Suprapubic skin (tissue), 4 donors: ENCODE results near the gene PKN2. TPM values are rescaled to one million over a fixed set of nuclear protein-coding genes. Genes with fewer than 3 reads are reported as not detected.

Source experiments
- DNase-seq, 2 donors: peaks; one replicate each; pipeline ENCODE4 v3.0.0-alpha.2; 2019; ENCODE audit warnings: low spot score in 2 of 2
- H3K27ac ChIP-seq: fragments of 200-600 bp; sonication (generic); one replicate; pipeline ENCODE4 v1.5.1; 2019
- H3K27me3 ChIP-seq: fragments of 200-600 bp; sonication (generic); one replicate; pipeline ENCODE4 v1.5.1; 2019
- H3K36me3 ChIP-seq: fragments of 200-600 bp; sonication (generic); one replicate; pipeline ENCODE4 v1.5.1; 2019
- H3K4me1 ChIP-seq: fragments of 200-600 bp; sonication (generic); one replicate; pipeline ENCODE4 v1.5.1; 2019
- H3K4me3 ChIP-seq: fragments of 200-600 bp; sonication (generic); one replicate; pipeline ENCODE4 v1.5.1; 2019; ENCODE audit warnings: mild to moderate bottlenecking
- H3K9me3 ChIP-seq: fragments of 200-600 bp; sonication (generic); one replicate; pipeline ENCODE4 v1.5.1; 2019
- EP300 ChIP-seq: sonication (generic); formaldehyde crosslinking; IDR thresholded peaks from one replicate; pipeline ENCODE4 v1.6.1; 2017; ENCODE audit warnings: antibody characterized with exemption
- POLR2A ChIP-seq, 2 donors: fragments of 450-650 bp; IDR thresholded peaks; one replicate each; pipeline ENCODE4 v1.6.1; 2017; ENCODE audit warnings: antibody characterized with exemption in 2 of 2, mild to moderate bottlenecking in 2 of 2, moderate library complexity in 2 of 2
- POLR2AphosphoS5 ChIP-seq, 3 donors: sonication (generic); formaldehyde crosslinking; IDR thresholded peaks; one replicate each; pipeline ENCODE4 v1.6.1; 2017; ENCODE audit warnings: antibody characterized with exemption in 3 of 3
- WGBS: methylation state at CpG from one replicate; pipeline ENCODE4 v1.1.5; 2018; 5-methylcytosine and 5-hydroxymethylcytosine counted together
- total RNA-seq, 4 donors: library from RNA; depleted of rRNA; stranded (reverse); fragments of >200 nt; gene quantifications; one replicate each; pipeline ENCODE4 v1.1.0, GENCODE V29; 2016
- TF ChIP-seq, protein P1 (sequence below), 2 donors: fragments of 200-600 bp in 1 of 2; fragments of 450-650 bp in 1 of 2; sonication (generic) in 1 of 2; IDR thresholded peaks; one replicate each; pipeline ENCODE4 v1.5.1; 2016 to 2019; ENCODE audit warnings: antibody characterized with exemption in 2 of 2, mild to moderate bottlenecking in 1 of 2, moderate library complexity in 1 of 2

The PKN2 gene
- total RNA-seq, 4 donors from 2014 or later: 17.7 to 68.2 (median 33.6) TPM

DNA sequence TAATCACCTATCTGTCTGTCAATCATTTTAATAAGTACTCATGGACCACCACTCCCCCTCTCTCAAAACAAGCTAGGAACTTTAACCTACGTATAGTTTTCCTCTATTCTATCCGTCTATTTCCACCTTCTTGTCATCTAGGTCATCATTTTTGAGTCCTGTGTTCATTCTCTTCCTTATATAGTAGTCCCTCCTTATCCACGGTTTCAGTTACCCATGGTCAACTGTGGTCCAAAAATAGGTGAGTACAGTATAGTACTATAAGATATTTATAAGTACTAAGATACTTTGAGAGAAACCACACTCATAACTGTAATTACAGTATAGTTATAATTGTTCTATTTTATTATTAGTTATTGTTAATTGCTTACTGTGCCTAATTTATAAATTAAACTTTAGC is 7.5 kb downstream of the PKN2 start:
- TF ChIP-seq POLR2AphosphoS5 (IDR thresholded peaks at IDR 0.05): no peak
- no peak for TF ChIP-seq EP300
- no peak for TF ChIP-seq POLR2A (IDR thresholded peaks at IDR 0.05)
- TF ChIP-seq, protein P1, sequence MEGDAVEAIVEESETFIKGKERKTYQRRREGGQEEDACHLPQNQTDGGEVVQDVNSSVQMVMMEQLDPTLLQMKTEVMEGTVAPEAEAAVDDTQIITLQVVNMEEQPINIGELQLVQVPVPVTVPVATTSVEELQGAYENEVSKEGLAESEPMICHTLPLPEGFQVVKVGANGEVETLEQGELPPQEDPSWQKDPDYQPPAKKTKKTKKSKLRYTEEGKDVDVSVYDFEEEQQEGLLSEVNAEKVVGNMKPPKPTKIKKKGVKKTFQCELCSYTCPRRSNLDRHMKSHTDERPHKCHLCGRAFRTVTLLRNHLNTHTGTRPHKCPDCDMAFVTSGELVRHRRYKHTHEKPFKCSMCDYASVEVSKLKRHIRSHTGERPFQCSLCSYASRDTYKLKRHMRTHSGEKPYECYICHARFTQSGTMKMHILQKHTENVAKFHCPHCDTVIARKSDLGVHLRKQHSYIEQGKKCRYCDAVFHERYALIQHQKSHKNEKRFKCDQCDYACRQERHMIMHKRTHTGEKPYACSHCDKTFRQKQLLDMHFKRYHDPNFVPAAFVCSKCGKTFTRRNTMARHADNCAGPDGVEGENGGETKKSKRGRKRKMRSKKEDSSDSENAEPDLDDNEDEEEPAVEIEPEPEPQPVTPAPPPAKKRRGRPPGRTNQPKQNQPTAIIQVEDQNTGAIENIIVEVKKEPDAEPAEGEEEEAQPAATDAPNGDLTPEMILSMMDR (IDR thresholded peaks at IDR 0.05): no peak
- WGBS: 87% methylated on average over 3 of the region's 3 CpGs

DNA sequence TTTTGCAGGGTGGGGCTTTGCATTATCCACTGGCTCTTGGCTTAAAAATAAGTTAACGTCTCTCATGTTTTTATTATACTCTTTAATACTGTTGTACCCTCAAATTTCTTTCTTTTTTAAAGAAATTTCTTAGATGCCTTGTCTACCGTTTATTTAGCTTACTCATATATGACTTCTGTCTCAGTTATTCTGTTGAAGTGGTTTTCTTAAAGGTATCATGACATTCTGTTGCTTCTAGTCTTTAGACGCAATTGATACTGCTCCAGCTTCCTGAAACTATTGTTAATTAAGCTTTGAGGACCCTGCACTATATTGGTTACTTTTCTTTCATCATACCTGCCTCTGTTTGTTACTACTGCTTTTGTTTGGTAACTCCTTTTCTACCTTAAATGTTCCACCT is 11.7 kb downstream of the PKN2 start:
- H3K9me3 ChIP-seq: no peaks in the 10 kb centered on the region
- DNase-seq: no peak
- WGBS: 87% methylated on average over 3 of the region's 3 CpGs
- TF ChIP-seq, protein P1 (IDR thresholded peaks at IDR 0.05): no peak
- no peak for TF ChIP-seq POLR2AphosphoS5 (IDR thresholded peaks at IDR 0.05)
- no peak for TF ChIP-seq POLR2A (IDR thresholded peaks at IDR 0.05)
- TF ChIP-seq EP300: no peak
- H3K27ac ChIP-seq: no peak overlapping the region
- no peaks in the 10 kb centered on the region for H3K27me3 ChIP-seq
- H3K36me3 ChIP-seq: peaks cover 6% of the 10 kb centered on the region
- no peak overlapping the region for H3K4me3 ChIP-seq
- peaks cover 4% of the 10 kb centered on the region for H3K4me1 ChIP-seq

More for the DNA sequence above, 7.5 kb downstream of the PKN2 start:
- H3K4me3 ChIP-seq: no peak overlapping the region
- no peaks in the 10 kb centered on the region for H3K27me3 ChIP-seq
- no peaks in the 10 kb centered on the region for H3K9me3 ChIP-seq
- no peak overlapping the region for H3K27ac ChIP-seq
- DNase-seq: no peak
- H3K4me1 ChIP-seq: peaks cover 16% of the 10 kb centered on the region
- peaks cover 6% of the 10 kb centered on the region for H3K36me3 ChIP-seq

DNA sequence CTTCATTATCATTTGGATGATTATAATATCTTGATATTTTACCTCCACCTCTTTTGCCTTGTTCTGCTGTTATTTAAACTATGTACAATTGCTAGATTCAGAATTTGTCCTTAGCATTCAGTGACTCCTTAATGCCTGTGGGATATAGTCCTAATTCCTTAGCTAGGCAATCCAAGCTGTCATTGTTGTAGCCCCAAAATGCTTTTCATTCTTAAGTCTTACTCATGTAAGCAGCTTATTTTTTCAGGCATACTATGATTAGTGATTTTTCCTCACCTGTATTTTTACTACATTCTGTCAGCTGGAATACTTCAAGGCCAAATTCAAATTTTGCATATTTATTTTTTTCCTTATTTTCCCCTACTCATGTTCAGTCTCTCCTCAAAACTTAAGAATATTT is 13.4 kb downstream of the PKN2 start:
- H3K4me1 ChIP-seq: peaks cover 13% of the 10 kb centered on the region
- TF ChIP-seq EP300 (no peak), POLR2A (IDR thresholded peaks at IDR 0.05) (no peak), POLR2AphosphoS5 (IDR thresholded peaks at IDR 0.05) (no peak)
- TF ChIP-seq, protein P1 (IDR thresholded peaks at IDR 0.05): no peak

DNA sequence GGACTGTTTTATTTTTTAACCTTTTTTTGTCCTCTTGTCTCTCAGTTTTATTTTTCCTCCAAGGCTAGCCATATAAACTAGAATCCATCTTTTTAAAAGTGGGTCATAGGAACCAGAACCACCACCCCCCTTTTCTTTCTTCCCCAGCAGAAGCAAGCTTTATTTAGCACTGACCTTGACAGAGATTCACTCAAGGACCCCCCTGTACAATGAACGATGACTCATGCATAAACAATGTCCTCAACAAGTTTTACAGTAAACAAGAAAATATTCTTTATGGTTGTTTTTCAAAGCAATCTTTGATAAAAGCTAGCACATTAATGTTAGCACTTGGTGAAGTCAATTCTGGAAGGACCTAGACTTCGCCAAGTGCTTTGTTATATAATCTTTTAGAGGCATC is 14.1 kb downstream of the PKN2 start:
- Histone ChIP-seq H3K27ac (no peak overlapping the region), H3K9me3 (no peaks in the 10 kb centered on the region), H3K27me3 (no peaks in the 10 kb centered on the region), H3K36me3 (peaks cover 3% of the 10 kb centered on the region), H3K4me3 (no peak overlapping the region), H3K4me1 (peaks cover 13% of the 10 kb centered on the region)
- no peak for DNase-seq
- WGBS: 78% methylated on average over 2 of the region's 2 CpGs
- TF ChIP-seq POLR2AphosphoS5 (IDR thresholded peaks at IDR 0.05) (no peak), EP300 (no peak), POLR2A (IDR thresholded peaks at IDR 0.05) (no peak)
- TF ChIP-seq, protein P1 (IDR thresholded peaks at IDR 0.05): no peak

More for the DNA sequence above, 13.4 kb downstream of the PKN2 start:
- H3K9me3 ChIP-seq: no peaks in the 10 kb centered on the region
- H3K27ac ChIP-seq: no peak overlapping the region
- no peak for DNase-seq
- H3K4me3 ChIP-seq: no peak overlapping the region
- no peaks in the 10 kb centered on the region for H3K27me3 ChIP-seq
- H3K36me3 ChIP-seq: peaks cover 3% of the 10 kb centered on the region

DNA sequence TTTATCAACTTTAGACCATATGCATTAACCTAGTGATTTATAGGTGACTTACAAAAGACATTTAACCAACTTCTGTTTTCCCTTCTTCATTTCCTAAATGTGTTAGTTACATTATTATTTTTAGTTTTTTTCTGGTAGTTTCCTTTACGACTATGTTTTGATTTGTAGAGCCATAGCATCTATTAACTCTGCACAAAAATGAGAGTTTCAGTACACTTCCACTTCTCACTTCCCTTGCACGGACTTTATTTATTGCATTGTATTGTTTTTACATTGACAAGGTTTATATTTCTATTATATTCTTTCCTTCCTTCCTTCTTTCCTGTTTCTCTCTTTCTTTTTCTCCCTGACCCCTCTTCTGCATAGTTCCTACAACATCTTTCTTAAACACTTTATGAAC is 14.7 kb downstream of the PKN2 start:
- Histone ChIP-seq H3K4me3 (no peak overlapping the region), H3K9me3 (no peaks in the 10 kb centered on the region), H3K27me3 (no peaks in the 10 kb centered on the region), H3K27ac (no peak overlapping the region), H3K36me3 (no peaks in the 10 kb centered on the region), H3K4me1 (peaks cover 13% of the 10 kb centered on the region)
- TF ChIP-seq POLR2A (IDR thresholded peaks at IDR 0.05) (no peak), POLR2AphosphoS5 (IDR thresholded peaks at IDR 0.05) (no peak), EP300 (no peak)
- TF ChIP-seq, protein P1 (IDR thresholded peaks at IDR 0.05): no peak
- DNase-seq: no peak
- WGBS: 69% methylated on average over 2 of the region's 2 CpGs
